NCI-H748 (cell line): ENCODE measurements around the gene ABCC1.
A peak's percentile ranks its signal among the peaks of the same experiment; 100 is the strongest.
"Not testable (repeated sequence)": the region's sequence is repeated elsewhere in the genome, so short reads cannot be mapped to it uniquely, and the experiment has no call there.

Source experiments
- DNase-seq: peaks from one replicate; lab custom pipeline; 2025; ENCODE audit not compliant: unreplicated experiment; lab: John Stamatoyannopoulos, UW

The ABCC1 gene

GRCh38 chr16:16153000-16153399 lies 203.6 kb downstream of the ABCC1 start:
- not testable (repeated sequence) for DNase-seq

DNA sequence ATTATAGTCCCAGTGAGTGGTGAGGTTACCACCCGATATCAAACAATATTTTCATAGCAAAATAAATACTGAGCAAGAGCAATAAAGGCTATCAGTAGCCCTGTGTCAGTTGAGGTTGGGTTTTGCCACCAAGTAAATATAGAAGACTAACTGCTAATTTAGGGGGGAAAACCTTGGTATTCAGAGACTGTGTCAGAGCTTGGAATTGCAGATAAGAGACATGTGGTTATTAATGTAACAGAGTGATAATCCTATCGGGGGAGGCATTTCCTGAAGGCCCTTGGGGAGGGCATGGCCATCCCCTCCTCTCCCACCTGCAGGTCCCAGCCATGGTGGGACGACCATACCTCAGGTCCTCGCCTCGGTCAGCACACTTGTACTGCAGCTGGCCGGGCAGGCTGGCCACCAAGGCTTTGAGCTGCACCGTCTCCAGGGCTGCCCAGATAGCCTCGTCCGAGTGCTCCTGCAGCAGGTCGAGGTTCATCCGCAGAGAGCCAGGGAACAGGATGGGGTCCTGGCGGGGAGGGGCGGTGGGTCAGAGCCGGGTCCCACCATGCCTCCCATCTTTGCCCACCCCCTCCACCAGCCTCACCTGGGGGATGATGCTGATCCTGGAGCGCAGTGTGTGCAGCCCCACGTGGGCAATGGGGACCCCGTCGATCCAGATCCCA lies 205.0 kb downstream of the ABCC1 start:
- no peak for DNase-seq

- no peak for DNase-seq
Observed at GRCh38 chr16:16155234-16155633, 205.8 kb downstream of the ABCC1 start.

GRCh38 chr16:16157166-16157565 lies 207.8 kb downstream of the ABCC1 start:
- no peak for DNase-seq

DNA sequence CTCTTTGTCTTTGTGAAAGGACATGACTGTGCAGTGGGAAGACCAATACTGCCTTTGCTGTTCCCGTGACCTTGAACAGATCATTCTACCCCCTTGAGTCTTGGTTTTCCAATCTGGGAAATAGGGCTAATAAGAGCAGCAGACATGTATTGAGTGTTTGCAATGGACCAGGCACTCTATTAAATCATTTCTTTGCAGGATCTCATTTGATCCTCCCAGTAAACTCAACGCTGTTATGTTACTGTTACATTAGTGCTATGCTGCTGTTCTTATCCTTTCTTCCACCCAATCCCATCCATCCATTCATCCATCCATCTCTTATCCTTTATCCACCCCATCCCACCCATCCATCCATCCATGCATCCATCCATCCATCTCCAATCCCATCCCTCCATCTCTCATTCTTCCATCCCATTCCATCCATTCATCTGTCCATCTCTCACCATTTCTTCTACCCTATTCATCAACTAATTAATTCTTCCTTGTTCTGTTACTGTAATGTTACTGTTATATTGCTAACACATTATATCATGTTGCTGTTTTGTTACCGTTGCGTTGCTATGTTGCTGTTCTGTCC lies 208.8 kb downstream of the ABCC1 start:
- no peak for DNase-seq

DNA sequence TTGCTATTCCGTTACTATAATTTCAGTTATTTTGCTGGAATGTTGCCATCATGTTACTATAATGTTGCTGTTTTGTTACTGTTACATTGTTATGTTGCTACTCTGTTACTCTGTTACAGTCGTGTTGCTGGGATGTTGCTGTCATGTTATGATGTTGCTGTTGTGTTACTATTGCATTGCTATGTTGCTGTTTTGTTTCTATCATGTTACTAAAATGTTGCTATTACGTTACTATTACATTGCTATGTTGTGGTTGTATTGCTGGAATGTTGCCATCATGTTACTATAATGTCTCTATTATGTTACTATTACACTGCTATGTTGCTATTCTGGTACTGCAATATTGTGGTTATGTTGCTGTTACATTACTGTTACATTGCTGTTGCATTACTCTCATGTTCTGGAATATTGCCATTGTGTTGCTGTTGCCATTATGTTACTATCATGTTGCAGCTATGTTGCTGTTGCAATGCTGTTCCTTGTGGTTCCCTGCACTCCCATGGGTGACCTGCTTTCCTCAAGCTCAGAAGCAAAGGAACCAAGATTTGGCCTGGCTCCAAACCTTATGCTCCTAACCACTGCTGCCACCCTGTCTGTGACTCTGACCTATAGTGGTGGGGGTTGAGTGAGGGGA lies 209.4 kb downstream of the ABCC1 start:
- DNase-seq: no peak

DNA sequence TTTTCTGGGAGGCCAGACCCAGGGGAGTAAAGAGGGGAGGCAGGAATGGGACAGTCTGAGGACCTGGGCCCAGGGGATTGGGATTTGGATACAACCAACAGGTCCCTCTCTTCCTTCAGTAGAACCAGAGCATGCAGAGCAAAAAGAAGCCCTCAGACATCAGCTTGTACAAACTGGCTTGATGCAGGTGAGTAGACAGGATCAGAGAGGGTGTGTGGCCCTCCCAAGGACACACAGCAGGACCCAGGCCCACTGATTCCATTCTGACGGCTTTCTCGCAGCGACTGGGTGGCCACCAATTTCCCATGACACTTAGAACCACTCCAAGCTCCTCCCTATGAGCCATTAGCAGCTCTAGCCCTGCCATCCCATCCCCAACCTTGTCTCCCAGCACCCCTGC lies 210.2 kb downstream of the ABCC1 start:
- no peak for DNase-seq

DNA sequence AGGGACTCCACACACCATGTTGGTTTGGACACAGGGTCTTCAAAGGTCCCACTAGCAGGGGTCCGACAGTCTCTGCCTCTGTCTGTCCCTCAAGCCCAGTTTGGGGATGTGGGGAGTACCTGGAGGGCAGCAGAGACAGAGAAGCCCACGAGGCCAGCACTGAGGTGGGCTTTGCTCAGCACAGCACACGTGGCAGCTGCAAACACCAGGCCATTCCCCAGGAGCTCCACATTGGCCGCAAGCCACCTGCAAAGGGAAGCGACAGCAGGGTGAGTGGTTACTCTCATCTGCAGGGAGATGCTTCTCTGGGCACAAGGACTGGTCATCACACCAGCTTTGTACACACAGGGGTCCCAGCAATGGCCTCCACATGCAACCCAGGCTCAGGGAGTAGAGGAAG lies 211.9 kb downstream of the ABCC1 start:
- DNase-seq: no peak

GRCh38 chr16:16161840-16162239 lies 212.4 kb downstream of the ABCC1 start:
- not testable (repeated sequence) for DNase-seq

- peak; percentile 17 for DNase-seq
Observed at GRCh38 chr16:16162591-16162990, 213.2 kb downstream of the ABCC1 start.

DNA sequence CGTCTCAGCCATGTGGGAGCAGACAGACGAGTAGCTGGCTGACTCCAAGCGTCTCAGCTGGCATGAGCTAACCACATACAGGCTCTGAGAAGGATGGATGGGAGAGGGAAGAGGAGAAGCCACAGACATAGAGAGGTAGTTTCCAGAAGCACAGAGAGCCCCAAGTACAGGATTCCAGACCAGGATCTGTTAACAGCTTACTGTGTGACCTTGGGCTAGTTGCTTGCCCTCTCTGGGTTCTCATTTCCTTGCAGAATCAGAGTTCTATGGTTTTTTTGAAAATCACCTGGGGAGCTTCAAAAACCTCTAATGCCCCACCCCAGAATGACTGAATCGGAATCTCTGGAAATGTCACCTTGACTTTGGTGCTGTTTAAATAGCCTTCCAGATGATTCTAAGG lies 213.7 kb downstream of the ABCC1 start:
- no peak for DNase-seq

- no peak for DNase-seq
Observed at GRCh38 chr16:16163571-16163970, 214.2 kb downstream of the ABCC1 start.

GRCh38 chr16:16164243-16164642 lies 214.8 kb downstream of the ABCC1 start:
- DNase-seq: no peak

DNA sequence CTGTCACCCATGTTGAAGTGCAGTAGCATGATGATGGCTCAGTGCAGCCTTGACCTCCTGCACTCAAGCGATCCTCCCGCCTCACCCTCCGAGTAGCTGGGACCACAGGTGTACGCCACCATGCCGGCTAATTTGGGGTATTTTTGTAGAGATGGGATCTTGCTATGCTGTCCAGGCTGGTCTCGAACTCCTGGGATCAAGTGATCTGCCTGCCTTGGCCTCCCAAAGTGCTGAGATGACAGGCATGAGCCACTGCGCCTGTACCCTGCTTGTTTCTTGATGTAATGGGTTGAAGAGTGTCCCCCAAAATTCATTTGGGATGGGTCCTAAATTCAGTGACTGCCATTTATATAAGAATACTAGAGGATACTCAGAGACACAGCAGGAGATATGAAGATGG lies 216.7 kb downstream of the ABCC1 start:
- DNase-seq: no peak

GRCh38 chr16:16166949-16167348 lies 217.5 kb downstream of the ABCC1 start:
- DNase-seq: no peak

- no peak for DNase-seq
Observed at GRCh38 chr16:16167927-16168326, 218.5 kb downstream of the ABCC1 start.

DNA sequence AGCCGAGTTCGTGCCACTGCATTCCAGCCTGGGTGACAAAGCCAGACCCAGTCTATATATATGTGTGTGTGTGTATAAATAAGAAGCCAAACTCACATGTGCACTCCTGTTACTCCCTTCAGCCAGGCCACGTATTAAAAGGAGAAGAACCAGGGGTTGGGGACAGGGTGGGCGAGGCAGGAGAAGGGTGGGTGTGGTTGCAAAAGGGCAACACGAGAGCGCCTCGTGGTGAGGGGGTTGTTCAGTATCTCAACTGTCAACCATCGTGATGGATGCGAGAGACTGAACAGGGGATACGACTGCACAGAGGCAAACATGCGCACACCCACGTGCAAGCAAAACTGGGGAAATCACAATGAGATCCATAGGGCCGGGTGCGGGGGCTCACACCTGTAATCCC lies 219.0 kb downstream of the ABCC1 start:
- no peak for DNase-seq

DNA sequence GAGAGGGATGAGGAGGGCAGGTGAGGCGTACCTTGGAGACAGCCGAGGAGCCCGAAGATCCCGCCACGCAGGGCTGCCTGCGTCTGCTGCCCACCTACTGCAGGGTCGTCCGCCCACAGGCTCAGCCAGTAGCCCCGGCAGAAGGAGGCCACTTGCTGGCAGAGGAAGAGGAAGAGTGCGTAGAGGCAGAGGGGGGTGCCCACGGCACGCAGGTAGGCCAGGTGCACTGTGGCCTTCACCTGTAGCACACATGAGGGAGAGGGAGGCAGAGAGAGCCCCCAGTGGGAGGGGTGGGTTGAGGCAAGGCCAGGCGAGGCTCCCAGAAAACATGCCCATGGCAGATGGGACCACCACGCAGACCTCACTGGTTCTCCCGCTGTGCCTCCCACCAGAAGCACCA lies 220.2 kb downstream of the ABCC1 start:
- DNase-seq: no peak

DNA sequence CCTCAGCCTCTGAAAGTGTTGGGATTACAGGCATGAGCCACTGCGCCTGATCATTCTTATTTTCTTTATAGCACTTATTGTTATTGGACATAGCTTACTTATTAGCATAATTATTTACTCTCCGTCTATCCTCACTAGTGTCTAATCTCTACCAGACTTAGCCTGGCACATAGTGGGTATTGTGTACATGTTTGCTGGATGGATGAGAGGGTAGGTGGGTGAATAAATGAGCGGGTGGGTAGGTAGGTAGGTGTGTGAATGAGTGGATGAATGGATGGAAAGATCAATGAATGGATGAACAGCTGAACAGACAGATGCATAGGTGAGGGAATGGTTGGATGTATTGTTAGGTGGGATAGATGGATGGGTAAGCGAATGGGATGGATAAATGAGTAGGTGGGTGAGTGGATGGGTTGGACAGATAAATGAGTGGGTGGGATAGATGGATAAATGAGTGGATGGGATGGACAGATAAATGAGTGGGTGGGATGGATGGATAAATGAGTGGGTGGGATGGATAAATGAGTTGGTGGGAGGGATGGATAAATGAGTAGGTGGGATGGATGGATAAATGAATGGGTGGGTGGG lies 222.0 kb downstream of the ABCC1 start:
- no peak for DNase-seq

- no peak for DNase-seq
Observed at GRCh38 chr16:16172991-16173390, 223.6 kb downstream of the ABCC1 start.

DNA sequence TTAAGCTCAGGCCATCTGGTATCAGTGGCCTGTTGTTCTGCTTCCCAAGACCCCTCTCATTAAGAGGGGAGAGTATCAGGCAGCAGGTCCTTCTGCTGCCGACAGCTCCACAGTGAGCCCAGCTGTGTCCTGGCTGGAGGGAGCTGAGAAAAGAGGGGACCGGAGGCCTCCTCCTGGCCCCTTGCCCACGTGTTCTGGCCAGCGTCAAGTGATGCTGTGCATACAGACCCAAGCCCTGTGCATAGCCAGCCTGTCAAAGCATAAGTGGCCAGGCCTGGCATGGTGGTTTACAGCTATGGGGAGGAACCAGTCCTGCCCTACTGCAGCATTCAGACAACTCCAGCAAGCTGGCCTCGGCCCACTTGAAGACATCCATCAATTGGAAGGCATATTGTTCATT lies 225.9 kb downstream of the ABCC1 start:
- no peak for DNase-seq

DNA sequence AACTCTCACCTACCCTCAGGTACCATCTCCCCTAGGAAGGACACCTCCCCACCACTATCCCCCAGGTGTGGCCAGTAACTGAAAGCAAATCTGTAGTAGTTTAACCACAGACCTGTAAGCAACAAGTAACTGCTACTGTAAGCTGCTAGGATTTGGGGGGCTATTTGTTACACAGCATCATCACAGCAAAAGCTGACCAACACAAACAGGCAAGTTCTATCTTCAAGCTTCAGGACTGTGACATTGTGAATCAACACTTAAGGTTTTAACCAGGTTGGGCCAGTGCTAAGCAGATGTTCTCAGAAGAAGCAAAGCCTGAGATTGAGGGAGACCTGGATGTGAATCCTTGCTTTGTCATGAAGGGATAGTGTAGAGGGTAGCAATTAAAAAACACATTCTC lies 226.9 kb downstream of the ABCC1 start:
- no peak for DNase-seq
